Right hindlimb (tissue), 1 donor: ENCODE results near the gene KRTAP12-1.

Experiments
- DNase-seq: peaks from one replicate; pipeline ENCODE4 v3.0.0-alpha.2; 2018

Gene KRTAP12-1

GRCh38 chr21:44681861-44682579, at the start of gene KRTAP12-1:
TSS of gene KRTAP12-1 (minus strand) at chr21:44682163. CDS start at chr21:44682123, 40 bp downstream.
- DNase-seq = no peak

- no peak for DNase-seq
Measured at GRCh38 chr21:44730951-44731579, 49.1 kb upstream of the KRTAP12-1 start.

- DNase-seq = no peak
Measured at GRCh38 chr21:44730028-44730395, 48.0 kb upstream of the KRTAP12-1 start.

GRCh38 chr21:44729336-44730027, 47.5 kb upstream of the KRTAP12-1 start:
- DNase-seq = no peak

- no peak for DNase-seq
Measured at GRCh38 chr21:44728716-44729115, 46.8 kb upstream of the KRTAP12-1 start.

- DNase-seq = no peak
Measured at GRCh38 chr21:44727757-44728156, 45.8 kb upstream of the KRTAP12-1 start.

GRCh38 chr21:44727321-44727720, 45.4 kb upstream of the KRTAP12-1 start:
- no peak for DNase-seq

GRCh38 chr21:44726826-44727225, 44.9 kb upstream of the KRTAP12-1 start:
- no peak for DNase-seq

GRCh38 chr21:44724926-44725325, 43.0 kb upstream of the KRTAP12-1 start:
- no peak for DNase-seq

GRCh38 chr21:44724196-44724595, 42.2 kb upstream of the KRTAP12-1 start:
- no peak for DNase-seq

- DNase-seq = peak; percentile 62
Measured at GRCh38 chr21:44723177-44724131, 41.5 kb upstream of the KRTAP12-1 start.

GRCh38 chr21:44722731-44723130, 40.8 kb upstream of the KRTAP12-1 start:
- DNase-seq = no peak

- DNase-seq = no peak
Measured at GRCh38 chr21:44720170-44720569, 38.2 kb upstream of the KRTAP12-1 start.

GRCh38 chr21:44718571-44718970, 36.6 kb upstream of the KRTAP12-1 start:
- peak; percentile 10 for DNase-seq

- no peak for DNase-seq
Measured at GRCh38 chr21:44718093-44718492, 36.1 kb upstream of the KRTAP12-1 start.

- no peak for DNase-seq
Measured at GRCh38 chr21:44716984-44717383, 35.0 kb upstream of the KRTAP12-1 start.

- peak; percentile 6 for DNase-seq
Measured at GRCh38 chr21:44714905-44715304, 32.9 kb upstream of the KRTAP12-1 start.

- DNase-seq = no peak
Measured at GRCh38 chr21:44713846-44714245, 31.9 kb upstream of the KRTAP12-1 start.

- peak; percentile 7 for DNase-seq
Measured at GRCh38 chr21:44713130-44713529, 31.2 kb upstream of the KRTAP12-1 start.

GRCh38 chr21:44712203-44713028, 30.5 kb upstream of the KRTAP12-1 start:
- DNase-seq = peak; percentile 8

- peak; percentile 17 for DNase-seq
Measured at GRCh38 chr21:44711327-44712202, 29.6 kb upstream of the KRTAP12-1 start, which contains the start of gene TSPEAR. TSS of gene TSPEAR (minus strand) at chr21:44711572. CDS start at chr21:44711514, 58 bp downstream.
